Gastrocnemius medialis (tissue), 4 donors: ENCODE data around the gene WDR12.

Experiments used
- CTCF ChIP-seq, 5 experiments: fragments of 450-650 bp in 3 of 5; fragments of 200-600 bp in 2 of 5; sonication (generic) in 2 of 5; IDR thresholded peaks in 4 of 5; conservative IDR thresholded peaks in 1 of 5; 1 replicate in 4 of 5; 2 replicates in 1 of 5; pipeline ENCODE4 v1.5.1; 2016 to 2019; ENCODE audit warnings: antibody characterized with exemption in 5 of 5, mild to moderate bottlenecking in 3 of 5, moderate library complexity in 3 of 5
- POLR2A ChIP-seq, 2 donors: fragments of 450-650 bp; IDR thresholded peaks; one replicate each; pipeline ENCODE4 v1.6.1; 2017; ENCODE audit warnings: antibody characterized with exemption in 2 of 2, mild to moderate bottlenecking in 2 of 2, moderate library complexity in 2 of 2

GRCh38 chr2:202941771-202942170, 30.3 kb upstream of the WDR12 start:
- TF ChIP-seq POLR2A (IDR thresholded peaks at IDR 0.05) = no peak
- no peak for TF ChIP-seq CTCF (IDR thresholded peaks at IDR 0.05 in 4 of 5, conservative IDR thresholded peaks at IDR 0.05 in 1 of 5)
